GM19240 (cell line): ENCODE results near the gene PLIN5.

ENCODE experiments used
- DNase-seq: peaks from one replicate; pipeline ENCODE4 v3.0.0; 2011; ENCODE audit warnings: low spot score; ENCODE audit not compliant: insufficient read length

Gene PLIN5

GRCh38 chr19:4523306-4524110 lies 11.5 kb downstream of the PLIN5 start:
- no peak for DNase-seq

DNA sequence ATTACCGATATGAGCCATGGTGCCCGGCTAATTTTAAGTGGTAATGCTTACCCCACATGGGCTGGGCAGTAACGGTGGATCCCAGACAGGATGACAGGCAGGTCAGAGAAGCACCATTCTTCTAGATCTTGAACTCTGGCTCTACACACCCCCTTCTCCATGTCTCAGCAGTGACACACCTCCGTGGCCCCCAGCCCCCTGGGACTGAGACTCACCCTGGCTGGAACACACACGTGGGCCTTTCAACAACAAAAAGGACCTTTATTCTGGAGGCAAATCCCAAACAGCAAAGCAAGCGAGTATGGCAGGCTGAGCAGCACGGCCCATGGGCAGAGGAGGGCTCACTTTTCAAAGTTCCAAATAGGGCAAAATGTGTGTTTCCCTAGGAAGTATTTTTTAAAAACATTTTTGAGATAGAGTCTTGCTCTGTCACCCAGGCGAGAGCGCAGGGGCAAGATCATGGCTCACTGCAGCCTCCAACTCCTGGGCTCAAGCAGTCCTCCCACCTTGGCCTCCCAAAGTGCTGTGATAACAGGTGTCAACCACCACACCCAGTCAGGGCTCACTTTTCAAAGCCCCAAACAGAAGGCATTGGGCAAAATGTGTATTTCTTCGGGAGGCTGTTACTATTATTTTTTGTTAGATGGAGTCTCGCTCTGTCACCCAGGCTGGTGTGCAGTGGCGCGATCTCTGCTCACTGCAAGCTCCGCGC lies 12.6 kb downstream of the PLIN5 start:
- DNase-seq: no peak

DNA sequence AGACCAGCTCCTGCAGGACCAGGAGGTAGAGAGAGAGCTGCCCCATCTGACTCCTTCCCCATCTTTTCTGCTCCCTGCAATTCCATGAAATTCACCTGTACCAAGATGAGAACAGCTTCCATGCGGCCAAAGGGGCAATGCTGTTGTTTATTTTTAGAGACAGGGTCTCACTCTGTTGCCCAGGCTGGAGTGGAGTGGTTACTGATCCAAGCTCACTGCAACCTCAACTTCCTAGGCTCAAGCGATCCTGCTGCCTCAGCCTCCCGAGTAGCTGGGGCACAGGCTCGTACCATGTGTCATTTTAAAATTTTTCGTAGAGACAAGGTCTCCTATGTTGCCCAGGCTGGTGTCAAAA lies 13.2 kb downstream of the PLIN5 start:
- DNase-seq: no peak

DNA sequence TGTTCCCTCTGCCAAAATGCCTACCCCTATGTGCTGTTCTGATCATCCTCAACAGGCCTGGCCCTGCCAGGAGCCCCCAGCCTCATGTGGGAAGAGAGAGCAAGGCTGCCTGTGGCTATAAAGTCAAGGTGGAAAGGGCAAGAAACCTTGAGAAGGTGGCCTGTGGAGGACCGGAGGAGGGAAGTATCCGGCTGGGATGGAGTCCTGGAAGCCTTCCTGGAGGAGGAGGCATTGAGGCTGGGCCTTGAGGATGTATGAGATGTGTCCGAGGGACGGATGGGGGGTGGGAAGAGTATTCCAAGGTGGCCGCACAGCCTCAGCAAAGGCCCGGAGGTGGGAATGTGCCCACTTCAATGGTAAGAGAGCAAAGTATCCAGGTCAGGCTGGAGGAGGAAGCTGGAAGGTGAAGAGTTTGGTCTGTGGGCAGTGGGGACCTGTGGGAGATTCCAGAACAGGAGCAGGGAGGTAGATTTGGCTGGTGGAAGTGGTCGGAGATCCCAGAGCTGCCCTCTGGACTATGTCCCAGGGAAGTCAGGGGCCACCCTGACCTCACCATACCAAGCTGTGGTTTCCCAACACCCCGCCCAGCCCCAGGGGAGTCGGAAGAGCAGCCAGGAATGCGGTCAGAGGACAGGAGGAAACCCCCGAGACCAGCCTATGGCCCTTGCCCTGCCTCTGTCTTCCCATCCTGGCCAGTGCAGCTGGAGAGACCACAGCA lies 13.7 kb downstream of the PLIN5 start:
- no peak for DNase-seq

GRCh38 chr19:4519521-4520277 lies 15.3 kb downstream of the PLIN5 start:
- DNase-seq: no peak

DNA sequence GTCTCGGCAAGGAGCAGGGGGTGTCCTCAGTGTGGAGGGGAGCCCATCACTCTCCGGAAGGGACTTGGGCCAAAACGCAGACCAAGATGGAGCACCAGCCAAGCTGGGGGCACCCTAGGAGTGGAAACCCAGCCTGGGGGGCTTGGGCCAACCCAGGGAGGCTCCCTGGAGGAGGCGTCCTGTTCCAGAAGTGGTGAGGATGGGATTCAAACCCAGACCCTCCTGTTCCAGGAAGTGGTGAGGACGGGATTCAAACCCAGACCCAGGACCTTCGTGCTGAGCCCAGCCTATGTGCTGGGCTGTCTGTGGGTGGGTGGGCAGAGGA lies 15.9 kb downstream of the PLIN5 start:
- no peak for DNase-seq

DNA sequence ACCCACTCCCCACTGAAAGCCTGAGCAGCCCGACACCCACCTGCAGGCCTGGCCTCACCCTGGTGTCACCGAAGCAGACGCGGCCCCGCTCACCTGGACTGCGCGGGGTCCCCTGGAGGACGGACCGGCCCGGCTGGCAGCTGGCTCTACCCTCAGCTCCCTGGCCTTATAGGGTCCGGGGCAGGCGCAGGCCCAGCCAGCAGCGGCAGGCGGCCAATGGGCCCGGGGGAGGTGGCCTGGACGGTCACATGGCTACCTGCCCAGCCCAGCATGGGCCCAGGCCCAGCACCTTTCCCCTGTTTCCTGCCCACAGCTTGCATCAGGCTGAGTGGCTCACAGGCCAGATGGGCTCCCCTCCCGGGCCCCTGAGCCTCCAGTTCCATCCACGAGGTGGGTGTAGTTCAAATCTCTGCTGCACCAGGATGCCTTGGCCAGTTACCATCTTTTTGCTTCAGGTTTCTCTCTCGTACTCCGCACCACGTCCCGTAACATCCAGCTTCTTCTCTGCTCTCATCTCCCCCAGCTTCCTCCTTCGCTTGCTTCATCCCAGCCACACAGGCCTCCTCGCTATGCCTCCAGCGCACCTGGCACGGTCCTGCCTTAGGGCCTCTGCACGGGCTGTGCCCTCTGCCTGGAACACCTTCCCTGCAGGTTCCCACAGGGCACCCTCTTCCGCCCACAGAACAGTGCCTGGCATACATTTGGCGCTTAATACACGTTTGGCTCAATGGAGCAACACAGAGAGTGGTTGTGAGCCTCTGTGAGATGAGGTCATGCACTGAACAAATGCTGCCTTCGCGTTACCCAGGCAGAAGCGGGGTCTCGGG lies 16.5 kb downstream of the PLIN5 start, which contains the start of gene PLIN4:
Gene PLIN4 (minus strand): TSS at position 142 of the 827 bp plus-strand sequence. CDS start 214 bp downstream, outside the sequence.
- DNase-seq: no peak

DNA sequence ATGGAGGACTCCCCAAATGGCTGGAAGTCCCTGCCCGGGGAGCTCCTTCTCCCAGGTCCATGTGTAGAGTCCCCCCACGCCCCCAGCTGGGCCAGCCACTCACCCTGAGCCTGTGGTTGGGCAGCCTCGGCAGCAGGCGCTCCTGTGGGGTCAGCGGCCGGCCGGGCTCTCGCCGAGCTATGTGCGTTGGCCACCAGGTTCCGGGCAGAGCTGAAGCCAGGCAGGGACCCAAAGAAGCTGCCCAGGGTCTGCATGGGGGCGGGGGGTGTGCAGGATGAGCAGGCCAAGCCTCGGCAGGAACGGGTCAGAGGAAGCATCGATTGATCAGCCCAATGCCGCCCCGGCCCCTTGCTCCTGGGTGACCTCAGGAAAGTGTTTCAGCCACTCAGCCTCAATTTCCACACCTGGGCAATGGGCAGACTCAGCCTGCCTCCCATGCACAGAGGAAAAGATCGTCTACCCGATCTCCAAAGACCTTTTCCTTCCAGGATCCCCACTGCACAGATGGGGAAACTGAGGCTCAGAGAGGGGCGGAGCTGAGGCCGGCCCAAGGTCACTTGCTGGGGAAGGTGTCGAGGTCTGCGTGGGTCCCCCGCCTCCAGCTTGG lies 17.5 kb downstream of the PLIN5 start:
- no peak for DNase-seq

DNA sequence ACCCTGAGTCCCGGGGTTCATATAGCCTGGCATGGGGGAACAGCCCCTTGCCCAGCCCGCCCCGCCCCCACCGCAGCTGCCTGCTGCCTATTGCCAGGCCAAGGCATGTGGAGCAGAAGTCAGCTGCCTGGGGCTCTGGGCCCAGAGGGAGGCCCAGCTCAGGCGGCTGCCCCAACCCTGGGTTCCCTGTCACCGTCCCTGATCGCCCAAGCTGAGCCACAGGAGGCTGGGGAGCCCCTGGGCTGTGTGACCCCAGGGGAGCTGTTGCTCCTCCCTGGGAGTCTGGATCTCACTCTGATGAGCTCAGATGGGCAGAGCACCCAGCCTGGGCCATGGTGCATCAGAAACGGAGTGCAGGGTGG lies 18.1 kb downstream of the PLIN5 start:
- no peak for DNase-seq

DNA sequence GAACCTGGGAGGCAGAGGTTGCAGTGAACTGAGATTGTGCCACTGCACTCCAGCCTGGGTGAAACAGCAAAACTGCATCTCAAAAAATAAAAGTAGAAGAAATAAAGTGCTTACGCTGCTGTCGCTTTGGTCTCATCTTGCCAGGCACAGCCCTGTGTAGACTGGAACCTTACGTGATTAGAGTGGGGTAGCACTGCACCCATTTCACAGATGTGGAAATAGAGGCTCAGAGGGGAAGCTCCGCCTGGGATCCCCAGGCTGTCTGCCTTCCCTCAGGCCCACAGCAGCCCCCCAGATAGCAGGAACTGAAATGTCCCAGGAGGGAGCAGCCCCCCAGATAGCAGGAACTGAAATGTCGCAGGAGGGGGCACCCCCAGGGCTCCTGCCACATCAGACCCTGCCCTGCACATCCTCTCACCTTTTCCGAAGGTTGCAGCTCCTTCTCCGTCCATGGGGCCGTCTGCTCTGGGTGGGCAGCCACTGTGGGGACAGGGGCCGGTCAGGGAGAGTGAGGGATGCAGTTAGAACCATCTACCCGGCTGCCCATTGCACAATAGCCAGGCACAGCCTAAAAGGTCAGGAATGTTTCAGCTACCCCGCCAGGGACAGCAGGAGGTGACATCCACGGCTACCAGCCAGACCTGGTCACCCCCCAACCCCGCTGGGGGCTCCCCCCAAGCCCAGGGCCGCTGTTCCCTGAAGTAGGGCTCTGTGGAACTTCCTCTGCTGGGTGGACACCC lies 18.7 kb downstream of the PLIN5 start:
- no peak for DNase-seq

GRCh38 chr19:4515732-4516131 lies 19.3 kb downstream of the PLIN5 start:
- DNase-seq: no peak

- DNase-seq: no peak
Measured at GRCh38 chr19:4513248-4513647, 21.8 kb downstream of the PLIN5 start.

GRCh38 chr19:4512070-4512469 lies 23.0 kb downstream of the PLIN5 start:
- DNase-seq: no peak

DNA sequence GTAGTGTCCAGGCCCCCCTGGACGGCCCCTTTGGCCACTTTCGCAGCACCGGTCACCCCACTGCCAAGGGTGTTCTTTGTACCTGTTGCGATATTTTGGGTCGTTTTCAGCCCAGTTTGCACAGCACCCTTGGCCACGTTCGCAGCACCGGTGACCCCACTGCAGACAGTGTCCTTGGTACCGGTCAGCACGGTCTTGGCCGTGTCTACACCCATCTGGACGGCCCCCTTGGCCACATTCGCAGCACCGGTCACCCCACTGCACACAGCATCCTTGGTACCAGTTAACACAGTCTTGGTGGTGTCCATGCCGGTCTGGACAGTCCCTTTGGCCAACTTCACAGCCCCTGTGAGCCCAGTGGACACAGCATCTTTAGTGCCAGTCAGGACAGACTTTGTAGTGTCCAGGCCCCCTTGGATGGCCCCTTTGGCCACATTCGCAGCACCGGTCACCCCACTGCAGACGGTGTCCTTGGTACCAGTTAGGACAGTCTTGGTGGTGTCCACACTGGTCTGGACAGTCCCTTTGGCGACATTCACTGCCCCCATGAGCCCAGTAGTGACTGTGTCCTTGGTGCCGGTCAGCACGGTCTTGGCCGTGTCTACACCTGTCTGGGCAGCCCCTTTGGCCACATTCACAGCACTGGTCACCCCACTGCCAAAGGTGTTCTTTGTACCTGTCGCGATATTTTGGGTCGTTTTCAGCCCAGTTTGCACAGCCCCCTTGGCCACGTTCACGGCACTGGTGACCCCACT lies 23.5 kb downstream of the PLIN5 start:
- no peak for DNase-seq

DNA sequence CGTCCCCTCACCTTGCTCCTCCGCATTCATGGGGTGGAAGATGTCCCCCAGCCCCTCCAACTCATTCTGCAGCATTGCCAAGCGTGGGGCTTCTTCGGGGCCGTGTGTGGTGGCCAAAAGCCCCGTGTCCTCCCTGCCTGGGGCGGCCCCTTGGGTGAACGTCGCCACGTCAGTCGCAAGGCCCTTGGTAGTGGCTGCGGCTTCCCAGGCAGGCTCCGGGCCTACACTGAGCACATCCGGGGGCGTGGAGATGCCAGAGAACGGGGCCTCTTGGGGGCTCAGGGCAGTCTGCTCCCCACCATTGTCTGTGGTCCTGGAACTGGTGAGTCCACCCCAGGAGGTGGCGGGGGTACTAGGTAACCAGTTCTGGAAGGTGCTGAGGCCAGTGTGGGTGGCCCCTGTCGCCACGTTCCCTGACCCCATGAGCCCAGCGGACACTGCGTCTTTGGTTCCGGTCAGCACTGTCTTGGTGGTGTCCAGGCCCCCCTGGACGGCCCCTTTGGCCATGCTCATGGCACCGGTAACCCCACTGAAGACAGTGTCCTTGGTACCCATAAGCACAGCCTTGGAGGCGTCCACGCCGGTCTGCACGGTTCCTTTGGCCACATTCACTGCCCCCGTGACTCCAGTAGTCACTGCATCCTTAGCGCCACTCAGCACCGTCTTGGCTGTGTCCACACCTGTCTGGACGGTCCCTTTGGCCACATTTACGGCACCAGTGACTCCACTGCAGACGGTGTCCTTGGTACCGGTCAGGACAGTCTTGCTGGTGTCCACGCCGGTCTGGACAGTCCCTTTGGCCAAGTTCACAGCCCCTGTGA lies 24.4 kb downstream of the PLIN5 start:
- DNase-seq: no peak

DNA sequence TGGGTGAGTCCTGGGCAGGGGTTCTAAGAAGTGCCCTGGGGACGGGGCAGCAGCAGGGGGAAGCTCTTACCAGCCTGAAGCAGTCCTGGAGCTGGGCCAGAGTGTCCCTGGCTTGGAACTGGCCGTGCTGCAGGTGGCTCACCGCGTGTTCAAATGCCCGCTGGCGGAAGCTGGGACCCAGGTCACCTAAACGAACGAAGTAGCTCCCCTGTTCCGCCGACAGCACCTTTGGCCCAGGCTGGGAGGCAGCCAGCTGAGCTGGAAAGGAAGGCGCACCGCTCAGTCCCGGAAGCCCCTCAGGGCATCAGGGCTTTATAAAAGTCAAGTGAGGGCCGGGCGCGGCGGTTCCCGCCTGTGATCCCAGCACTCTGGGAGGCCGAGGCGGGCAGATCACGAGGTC lies 26.3 kb downstream of the PLIN5 start:
- DNase-seq: no peak

- DNase-seq: no peak
Measured at GRCh38 chr19:4507804-4508203, 27.2 kb downstream of the PLIN5 start.

DNA sequence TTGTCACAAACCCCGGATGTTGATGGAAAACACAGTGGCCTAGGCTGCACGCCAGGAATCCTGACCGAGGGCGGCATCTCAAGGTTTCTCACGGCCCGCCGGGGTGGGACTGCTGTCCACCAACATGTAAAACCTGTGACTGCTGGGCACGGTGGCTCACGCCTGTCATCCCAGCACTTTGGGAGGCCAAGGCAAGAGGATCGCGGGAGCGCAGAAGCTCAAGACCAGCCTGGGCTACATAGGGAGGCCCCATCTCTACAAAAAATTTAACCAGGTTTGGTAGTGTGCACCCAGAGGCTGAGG lies 27.9 kb downstream of the PLIN5 start:
- DNase-seq: no peak
